Activated CD8-positive, alpha-beta memory T cell treated with anti-CD3 and anti-CD28 coated beads, Interleukin-2, amount 50 U/mL, for 1 hour (primary cell): Measurements from ENCODE around the gene PDE8B.
"Not testable (repeated sequence)": the region's sequence is repeated elsewhere in the genome, so short reads cannot be mapped to it uniquely, and the experiment has no call there.

Experiments
- DNase-seq: peaks from one replicate; pipeline ENCODE4 v3.0.0-alpha.2; 2020; ENCODE audit errors: extremely low read depth

Gene PDE8B

DNA sequence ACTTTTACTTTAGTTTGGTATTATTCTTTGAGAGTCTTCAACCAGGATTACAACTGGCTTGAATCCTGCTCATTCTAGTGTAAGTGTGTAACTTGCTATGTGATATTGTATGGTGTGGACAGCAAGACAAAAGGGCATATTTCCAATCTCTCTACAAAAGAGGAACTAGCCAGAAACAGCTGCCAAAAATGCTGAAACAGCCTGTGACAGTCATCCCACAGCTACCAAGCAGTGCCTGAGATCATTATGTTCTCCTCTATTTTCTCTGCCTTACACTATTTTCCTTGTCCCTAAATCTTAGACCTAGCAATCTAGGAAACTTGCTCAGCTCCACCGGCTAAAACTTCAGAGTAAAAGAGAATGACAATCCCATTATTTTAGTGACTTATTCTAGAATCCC lies 238.8 kb downstream of the PDE8B start:
- no peak for DNase-seq

DNA sequence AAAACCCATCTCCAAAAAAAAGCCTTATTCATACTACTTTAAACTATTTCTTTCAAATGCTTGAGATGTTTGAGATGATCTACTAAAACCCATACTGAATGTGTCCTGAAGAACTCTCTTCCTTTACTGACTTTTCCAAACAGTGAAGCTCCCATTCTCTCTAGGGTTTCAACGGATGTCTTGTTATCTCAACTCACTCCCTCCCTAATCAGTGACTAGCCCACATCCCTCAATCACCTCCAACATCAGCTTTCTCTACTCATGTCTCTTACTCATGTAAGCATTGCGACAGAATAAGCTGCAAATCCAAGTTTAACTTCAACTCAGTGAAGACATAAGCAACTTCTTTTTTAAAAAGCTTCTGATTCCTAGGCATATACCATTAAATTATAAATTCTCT lies 239.5 kb downstream of the PDE8B start:
- no peak for DNase-seq

DNA sequence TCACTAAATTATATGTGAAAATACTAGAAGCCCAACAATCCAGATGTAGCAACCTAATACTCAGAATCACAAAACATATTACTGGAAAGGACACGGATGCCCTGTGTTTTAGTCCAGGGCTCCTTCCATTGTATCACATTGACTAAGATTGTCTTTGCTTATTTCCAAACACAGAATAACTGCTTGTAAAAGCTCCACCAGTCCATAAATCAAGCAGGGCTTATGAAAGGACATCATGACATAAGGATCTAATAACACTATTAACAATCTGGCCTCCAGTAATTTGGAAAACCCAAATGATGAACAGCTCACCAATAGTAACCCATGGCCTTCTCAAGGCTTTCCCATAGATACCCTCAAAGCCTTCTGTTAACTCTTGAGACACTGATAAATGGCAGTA lies 241.9 kb downstream of the PDE8B start:
- no peak for DNase-seq

DNA sequence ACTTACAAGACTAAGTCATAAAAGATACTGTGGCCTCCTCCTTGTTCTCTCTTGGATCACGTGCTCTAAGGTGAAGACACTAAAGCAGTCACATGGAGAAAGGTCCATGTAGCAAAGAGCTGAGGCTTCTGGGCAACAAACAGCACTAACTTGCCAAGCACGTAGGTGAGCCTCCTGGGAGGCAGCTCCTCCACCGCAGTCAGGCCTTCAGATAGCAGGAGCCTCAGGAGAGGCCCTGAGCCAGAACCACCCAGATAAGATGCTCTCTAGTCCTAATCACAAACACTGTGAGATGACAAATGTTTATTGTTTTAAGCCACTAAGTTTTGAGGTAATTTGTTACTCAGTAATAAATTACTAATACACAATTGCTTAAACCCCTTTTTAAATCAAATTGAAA lies 243.6 kb downstream of the PDE8B start:
- no peak for DNase-seq

DNA sequence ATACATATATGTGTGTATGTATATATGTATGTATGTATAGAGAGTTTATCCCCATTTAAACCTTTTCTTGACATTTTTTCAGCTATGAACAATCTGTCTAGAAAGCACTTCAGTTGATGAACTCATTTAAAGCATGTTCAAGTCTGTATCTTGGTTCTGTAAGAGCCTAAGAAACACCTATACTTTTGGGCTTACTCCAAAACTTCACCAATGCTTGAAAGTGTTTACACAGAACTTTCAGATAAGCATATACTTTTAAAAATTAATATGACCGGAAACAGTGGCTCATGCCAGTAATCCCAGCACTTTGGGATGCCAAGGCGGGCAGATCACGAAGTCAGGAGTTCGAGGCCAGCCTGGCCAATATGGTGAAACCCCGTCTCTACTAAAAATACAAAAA lies 250.8 kb downstream of the PDE8B start:
- no peak for DNase-seq

DNA sequence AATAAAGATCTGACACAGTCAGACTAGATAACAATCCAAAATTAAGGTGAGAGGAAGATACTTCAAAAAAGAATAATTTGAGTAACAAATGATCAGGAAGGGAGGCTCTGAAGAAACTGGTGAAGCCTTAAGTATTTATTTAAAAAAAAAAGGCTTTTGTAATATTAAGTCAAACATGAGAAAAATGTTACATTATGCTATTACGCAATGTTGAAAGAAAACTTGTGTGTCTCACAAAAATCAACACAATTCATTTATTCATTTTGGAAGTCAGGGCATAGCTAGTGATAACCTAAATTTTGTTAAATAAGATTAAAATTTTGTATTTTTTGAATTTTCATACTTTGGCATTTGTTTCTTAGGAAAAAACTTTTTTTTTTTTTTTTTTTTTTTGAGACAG lies 253.4 kb downstream of the PDE8B start:
- DNase-seq = no peak

DNA sequence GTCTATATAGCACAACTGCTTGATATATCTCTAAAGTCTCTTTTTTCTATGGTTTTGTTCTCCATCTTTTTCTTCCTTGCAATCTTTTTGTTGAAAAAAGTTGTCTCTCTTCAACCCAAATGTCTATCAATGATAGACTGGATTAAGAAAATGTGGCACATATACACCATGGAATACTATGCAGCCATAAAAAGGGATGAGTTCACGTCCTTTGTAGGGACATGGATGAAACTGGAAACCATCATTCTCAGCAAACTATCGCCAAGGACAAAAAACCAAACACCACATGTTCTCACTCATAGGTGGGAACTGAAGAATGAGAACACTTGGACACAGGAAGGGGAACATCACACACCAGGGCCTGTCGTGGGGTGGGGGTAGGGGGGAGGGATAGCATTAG lies 258.4 kb downstream of the PDE8B start:
- DNase-seq = not testable (repeated sequence)

DNA sequence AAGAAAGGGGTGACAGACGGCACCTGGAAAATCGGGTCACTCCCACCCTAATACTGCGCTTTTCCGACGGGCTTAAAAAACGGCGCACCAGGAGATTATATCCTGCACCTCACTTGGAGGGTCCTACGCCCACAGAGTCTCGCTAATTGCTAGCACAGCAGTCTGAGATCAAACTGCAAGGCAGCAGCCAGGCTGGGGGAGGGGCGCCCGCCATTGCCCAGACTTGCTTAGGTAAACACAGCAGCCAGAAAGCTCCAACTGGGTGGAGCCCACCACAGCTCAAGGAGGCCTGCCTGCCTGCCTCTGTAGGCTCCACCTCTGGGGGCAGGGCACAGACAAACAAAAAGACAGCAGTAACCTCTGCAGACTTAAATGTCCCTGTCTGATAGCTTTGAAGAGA lies 264.6 kb downstream of the PDE8B start:
- DNase-seq = not testable (repeated sequence)
